ENCODE data around the gene ACTL8.

ACTL8 gene

GRCh38 chr1:17861685-17862084, 106.6 kb downstream of the ACTL8 start:
- TF ChIP-seq, protein P1, sequence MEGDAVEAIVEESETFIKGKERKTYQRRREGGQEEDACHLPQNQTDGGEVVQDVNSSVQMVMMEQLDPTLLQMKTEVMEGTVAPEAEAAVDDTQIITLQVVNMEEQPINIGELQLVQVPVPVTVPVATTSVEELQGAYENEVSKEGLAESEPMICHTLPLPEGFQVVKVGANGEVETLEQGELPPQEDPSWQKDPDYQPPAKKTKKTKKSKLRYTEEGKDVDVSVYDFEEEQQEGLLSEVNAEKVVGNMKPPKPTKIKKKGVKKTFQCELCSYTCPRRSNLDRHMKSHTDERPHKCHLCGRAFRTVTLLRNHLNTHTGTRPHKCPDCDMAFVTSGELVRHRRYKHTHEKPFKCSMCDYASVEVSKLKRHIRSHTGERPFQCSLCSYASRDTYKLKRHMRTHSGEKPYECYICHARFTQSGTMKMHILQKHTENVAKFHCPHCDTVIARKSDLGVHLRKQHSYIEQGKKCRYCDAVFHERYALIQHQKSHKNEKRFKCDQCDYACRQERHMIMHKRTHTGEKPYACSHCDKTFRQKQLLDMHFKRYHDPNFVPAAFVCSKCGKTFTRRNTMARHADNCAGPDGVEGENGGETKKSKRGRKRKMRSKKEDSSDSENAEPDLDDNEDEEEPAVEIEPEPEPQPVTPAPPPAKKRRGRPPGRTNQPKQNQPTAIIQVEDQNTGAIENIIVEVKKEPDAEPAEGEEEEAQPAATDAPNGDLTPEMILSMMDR (IDR thresholded peaks at IDR 0.05; ENCODE audit: extremely low read depth, missing control alignments) = no peak
- no peak for DNase-seq (ENCODE audit: low spot score)

DNA sequence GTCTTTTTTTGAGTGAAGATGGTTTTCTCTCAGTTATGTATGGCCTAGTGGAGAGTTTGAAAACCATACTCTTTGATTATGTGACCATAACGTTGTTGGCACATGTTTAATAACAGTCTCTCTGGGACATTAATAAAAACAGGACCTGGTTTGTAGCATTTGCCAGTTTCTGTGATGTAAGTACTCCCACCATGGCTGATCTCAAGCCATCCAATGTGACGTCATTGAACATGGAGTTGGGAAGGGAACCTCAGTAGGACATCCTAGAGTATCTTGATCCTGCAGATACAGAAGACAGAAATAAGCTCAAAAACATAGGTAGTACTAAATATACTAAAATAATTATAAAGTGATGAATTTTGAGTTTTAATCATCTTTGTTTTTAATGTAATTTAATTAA, 107.0 kb downstream of the ACTL8 start:
- no peak for DNase-seq (ENCODE audit: low spot score)
- TF ChIP-seq, protein P1 (IDR thresholded peaks at IDR 0.05; ENCODE audit: extremely low read depth, missing control alignments) = no peak

GRCh38 chr1:17865912-17866739, 111.0 kb downstream of the ACTL8 start:
- TF ChIP-seq, protein P1 (IDR thresholded peaks at IDR 0.05; ENCODE audit: extremely low read depth, missing control alignments) = no peak
- DNase-seq (ENCODE audit: low spot score) = no peak

DNA sequence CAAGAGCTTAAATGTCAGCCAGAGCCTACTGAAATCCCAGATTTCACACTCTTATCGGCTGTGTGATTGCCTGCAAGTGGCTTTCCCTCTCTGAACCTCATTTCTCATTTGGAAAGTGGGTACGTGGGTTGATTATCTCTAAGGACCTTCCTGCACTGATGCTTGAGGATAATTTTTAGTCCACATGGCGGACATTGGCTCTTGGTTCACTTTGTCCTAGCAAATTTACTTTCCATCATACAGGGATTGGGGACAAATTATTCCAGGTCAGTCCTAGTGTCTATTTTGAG, 111.6 kb downstream of the ACTL8 start:
- no peak for DNase-seq (ENCODE audit: low spot score)
- TF ChIP-seq, protein P1 (IDR thresholded peaks at IDR 0.05; ENCODE audit: extremely low read depth, missing control alignments) = no peak

DNA sequence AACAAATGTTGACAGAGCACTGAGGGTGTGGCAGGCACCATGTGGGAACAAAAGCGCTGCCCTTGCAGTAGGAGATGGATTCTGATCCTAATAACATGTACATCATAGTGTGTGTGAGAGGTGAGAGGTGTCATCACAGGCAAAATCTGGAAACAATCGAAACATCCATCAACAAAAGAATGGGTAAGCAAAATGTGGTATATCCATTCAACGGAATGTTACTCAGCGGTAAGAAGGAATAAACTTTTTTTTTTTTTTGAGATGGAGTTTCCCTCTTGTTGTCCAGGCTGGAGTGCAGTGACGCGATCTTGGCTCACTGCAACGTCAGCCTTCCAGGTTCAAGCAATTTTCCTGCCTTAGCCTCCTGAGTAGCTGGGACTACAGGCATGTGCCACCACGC, 112.3 kb downstream of the ACTL8 start:
- DNase-seq (ENCODE audit: low spot score) = no peak
- TF ChIP-seq, protein P1 (IDR thresholded peaks at IDR 0.05; ENCODE audit: extremely low read depth, missing control alignments) = no peak

DNA sequence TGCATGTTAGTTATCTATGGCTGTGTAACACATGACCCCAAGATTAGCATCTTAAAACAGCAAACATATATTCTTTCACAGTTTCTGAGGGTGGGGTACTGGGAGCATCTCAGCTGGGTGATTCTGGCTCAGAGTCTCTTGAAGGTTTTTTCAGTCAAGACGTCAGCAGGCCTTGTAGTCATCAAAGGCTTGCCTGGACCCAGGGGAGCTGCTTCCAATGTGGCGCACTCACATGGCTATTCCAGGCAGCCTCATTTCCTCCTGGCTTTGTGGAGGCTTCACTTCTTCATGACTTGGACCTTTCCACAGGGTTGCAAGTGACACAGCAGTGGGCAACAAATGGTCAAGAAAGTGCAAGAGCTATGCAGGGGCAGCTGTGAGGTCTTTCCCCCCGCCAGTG, 114.7 kb downstream of the ACTL8 start:
- TF ChIP-seq, protein P1 (IDR thresholded peaks at IDR 0.05; ENCODE audit: extremely low read depth, missing control alignments) = no peak
- DNase-seq (ENCODE audit: low spot score) = no peak

- TF ChIP-seq, protein P1 (IDR thresholded peaks at IDR 0.05; ENCODE audit: extremely low read depth, missing control alignments) = no peak
- no peak for DNase-seq (ENCODE audit: low spot score)
Observed at GRCh38 chr1:17870679-17871078, 115.5 kb downstream of the ACTL8 start.

Measured in GM20000 (cell line).